ENCODE data around the gene NRDE2. TPM values are rescaled to one million over a fixed set of nuclear protein-coding genes. Genes with fewer than 3 reads are reported as not detected.
A peak's percentile ranks its signal among the peaks of the same experiment; 100 is the strongest.

NRDE2 gene
- total RNA-seq, 4 donors from 2014 or later, result 7.8 to 28.0 (median 11.2) TPM

DNA sequence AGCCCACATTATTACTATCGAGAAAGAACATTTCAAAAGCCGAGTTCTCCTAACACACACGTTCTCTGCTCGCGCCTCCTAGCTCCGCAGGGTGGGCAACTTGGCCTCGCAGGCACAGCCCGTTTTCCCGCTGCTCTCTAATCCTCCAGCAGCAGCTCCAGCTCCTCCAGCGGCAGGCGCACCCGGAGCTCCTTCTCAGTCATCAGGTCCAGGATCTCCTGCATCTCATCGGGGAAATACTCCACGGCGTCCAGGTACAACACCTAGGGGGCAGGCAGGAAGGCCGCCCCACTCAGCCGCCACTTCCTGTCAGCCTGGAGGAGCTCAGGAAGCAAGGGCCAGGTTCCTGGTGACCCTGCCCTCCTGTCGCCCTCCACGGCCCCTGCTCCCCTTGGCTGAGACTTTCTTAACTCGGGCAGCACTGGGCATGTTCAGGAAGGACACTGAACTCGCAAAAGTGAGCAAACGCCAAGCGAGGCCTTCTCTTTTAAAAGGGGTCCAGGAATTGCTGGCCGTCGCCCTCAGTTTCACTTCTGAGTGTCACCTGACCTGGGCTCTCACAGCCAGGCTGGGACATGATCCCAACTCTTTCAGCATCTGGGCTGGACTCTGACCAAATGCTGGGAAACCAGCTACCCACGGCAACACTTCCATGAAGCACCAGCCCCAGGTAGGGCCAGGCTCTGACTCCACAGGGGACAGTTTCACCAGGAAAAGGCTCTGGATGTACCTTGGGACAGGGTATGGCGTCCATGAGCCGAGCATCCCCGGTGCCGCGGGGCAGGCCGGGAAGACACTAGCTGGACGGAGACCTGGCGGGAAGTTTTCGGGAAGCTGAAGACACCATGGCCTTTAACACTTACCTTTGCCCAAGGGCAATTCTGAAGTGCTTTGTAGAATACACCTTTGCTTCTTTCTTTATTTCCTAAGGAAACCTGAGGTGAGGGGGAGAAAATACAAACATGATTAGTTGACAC is 53.3 kb downstream of the NRDE2 start:
- no peak overlapping the region for H3K27ac ChIP-seq
- peaks cover 0 to 16% (median 6%) of the 10 kb centered on the region in 3 donors for H3K4me1 ChIP-seq
- no peak for TF ChIP-seq EP300 (IDR thresholded peaks at IDR 0.05)
- no peak for TF ChIP-seq POLR2AphosphoS5 (IDR thresholded peaks at IDR 0.05)
- TF ChIP-seq POLR2A (IDR thresholded peaks at IDR 0.05), result no peak
- TF ChIP-seq, protein P1, sequence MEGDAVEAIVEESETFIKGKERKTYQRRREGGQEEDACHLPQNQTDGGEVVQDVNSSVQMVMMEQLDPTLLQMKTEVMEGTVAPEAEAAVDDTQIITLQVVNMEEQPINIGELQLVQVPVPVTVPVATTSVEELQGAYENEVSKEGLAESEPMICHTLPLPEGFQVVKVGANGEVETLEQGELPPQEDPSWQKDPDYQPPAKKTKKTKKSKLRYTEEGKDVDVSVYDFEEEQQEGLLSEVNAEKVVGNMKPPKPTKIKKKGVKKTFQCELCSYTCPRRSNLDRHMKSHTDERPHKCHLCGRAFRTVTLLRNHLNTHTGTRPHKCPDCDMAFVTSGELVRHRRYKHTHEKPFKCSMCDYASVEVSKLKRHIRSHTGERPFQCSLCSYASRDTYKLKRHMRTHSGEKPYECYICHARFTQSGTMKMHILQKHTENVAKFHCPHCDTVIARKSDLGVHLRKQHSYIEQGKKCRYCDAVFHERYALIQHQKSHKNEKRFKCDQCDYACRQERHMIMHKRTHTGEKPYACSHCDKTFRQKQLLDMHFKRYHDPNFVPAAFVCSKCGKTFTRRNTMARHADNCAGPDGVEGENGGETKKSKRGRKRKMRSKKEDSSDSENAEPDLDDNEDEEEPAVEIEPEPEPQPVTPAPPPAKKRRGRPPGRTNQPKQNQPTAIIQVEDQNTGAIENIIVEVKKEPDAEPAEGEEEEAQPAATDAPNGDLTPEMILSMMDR (IDR thresholded peaks at IDR 0.05), result no peak
- ATAC-seq, result no peak
- H3K9me3 ChIP-seq, result no peaks in the 10 kb centered on the region
- 88 to 94% methylated on average over 14 to 15 of the region's 35 CpGs for WGBS, 2 donors (ENCODE audit: low coverage in 1 of 2)
- H3K4me3 ChIP-seq, result no peak overlapping the region
- no peaks in the 10 kb centered on the region for H3K27me3 ChIP-seq
- peaks cover 0 to 96% of the 10 kb centered on the region in 2 donors for H3K36me3 ChIP-seq

DNA sequence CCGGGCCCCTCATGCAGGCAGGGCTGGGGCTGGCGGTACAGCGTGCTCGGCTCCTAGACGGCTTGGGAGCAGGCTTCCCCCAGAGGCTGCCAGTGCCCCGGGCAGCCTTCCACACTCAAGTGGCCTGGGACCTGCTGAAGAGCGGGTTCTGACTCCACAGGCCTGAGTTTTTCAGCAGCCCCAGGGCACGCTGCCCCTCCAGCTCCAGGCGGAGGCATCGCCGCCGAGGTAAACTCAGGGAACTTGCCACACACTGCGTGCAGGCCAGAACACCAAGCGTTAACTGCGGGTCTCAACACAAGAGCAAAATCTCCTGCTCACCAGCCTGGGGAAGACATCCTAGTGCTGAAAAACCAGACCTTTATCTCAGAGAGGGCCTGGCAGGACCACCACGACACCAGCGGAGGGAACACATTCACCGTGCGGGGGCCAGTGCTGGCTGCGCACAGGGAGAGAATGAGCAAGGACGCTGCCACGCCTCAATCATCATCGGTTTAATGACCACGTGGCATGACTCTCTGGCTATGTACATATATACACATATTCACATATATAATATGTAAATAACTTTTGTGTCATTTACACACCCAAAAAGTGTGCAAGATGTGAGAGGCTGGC is 54.1 kb downstream of the NRDE2 start:
- WGBS, 2 donors (ENCODE audit: low coverage in 1 of 2), result 81 to 87% methylated on average over 5 to 11 of the region's 24 CpGs
- H3K27ac ChIP-seq, result no peak overlapping the region
- peaks cover 0 to 24% (median 6%) of the 10 kb centered on the region in 3 donors for H3K4me1 ChIP-seq
- peaks cover 0 to 96% of the 10 kb centered on the region in 2 donors for H3K36me3 ChIP-seq
- H3K27me3 ChIP-seq, result no peaks in the 10 kb centered on the region
- no peak for ATAC-seq
- H3K4me3 ChIP-seq, result no peak overlapping the region
- TF ChIP-seq EP300 (IDR thresholded peaks at IDR 0.05), result no peak
- no peak for TF ChIP-seq POLR2AphosphoS5 (IDR thresholded peaks at IDR 0.05)
- no peaks in the 10 kb centered on the region for H3K9me3 ChIP-seq

DNA sequence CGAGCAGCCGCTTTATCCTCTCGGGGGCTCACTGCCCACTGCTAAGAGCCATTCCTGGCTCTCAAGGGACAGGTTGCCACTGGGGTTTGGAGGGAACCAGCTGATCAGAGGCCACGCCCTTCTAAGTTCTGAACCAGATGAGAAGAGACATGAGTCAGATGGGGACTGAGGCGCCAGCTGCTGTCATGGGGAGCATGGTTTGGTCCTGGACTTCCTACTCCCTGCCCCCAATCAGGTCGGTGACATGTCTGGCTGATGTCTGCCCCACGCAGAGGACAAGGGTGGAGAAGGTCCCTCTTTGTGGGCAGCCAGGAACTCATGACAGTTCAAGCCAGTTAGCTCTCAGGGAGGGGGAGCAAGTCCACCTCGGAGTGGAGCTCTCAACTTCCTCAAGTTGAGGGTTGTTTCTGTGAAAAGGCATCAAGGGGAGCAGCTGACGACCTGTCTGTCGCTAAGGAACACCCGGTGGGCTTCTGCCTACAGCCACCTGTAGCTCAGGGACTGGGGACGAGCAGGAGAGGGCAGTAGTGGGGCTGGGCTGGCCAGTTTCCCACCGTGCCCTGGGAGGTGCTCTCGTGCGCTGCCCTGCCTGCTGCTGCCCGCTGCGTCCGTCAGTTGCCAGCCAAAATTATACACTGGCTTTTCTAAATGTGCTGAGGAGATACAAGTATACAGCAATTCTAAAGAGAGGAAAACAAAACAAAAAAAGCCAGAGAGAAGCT is 54.9 kb downstream of the NRDE2 start:
- peaks cover 0 to 95% of the 10 kb centered on the region in 2 donors for H3K36me3 ChIP-seq
- no peak overlapping the region for H3K27ac ChIP-seq
- no peak overlapping the region for H3K4me3 ChIP-seq
- 67 to 84% methylated on average over 3 to 7 of the region's 18 CpGs for whole genome bisulfite sequencing, 2 donors (ENCODE audit: low coverage in 1 of 2)
- peaks cover 0 to 25% (median 6%) of the 10 kb centered on the region in 3 donors for H3K4me1 ChIP-seq
- H3K27me3 ChIP-seq, result no peaks in the 10 kb centered on the region
- no peak for ATAC-seq
- H3K9me3 ChIP-seq, result no peaks in the 10 kb centered on the region
- TF ChIP-seq EP300 (IDR thresholded peaks at IDR 0.05), result no peak

DNA sequence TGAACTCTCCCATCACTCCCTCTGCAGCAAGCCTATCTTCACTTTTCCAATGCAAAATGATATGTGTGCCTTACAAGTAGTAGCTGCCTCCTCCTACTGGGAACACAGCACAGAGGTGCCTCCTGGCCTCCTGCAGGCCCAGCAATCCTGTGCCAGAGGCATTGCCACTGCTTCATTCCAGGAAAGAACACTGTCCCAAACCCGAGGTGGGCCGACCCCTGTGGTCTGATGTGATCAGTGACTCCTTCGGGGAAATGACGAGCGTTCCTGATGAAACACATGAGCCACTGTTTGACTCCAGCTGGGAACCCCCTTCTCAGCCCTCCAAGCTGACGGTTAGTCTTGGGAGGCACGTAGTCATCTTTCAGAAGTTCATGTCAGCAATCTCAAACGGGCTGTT is 55.9 kb downstream of the NRDE2 start:
- Histone ChIP-seq H3K27ac (peak overlapping the region in 2 of 4 donors; percentile 5 to 31), H3K4me3 (no peak overlapping the region), H3K4me1 (peaks cover 0 to 25% (median 6%) of the 10 kb centered on the region in 3 donors), H3K27me3 (no peaks in the 10 kb centered on the region), H3K36me3 (peaks cover 0 to 95% of the 10 kb centered on the region in 2 donors), H3K9me3 (no peaks in the 10 kb centered on the region)
- 79% methylated on average over 5 of the region's 8 CpGs; no CpG with 5 or more reads in 1 of the 2 donors for WGBS, 2 donors (ENCODE audit: low coverage in 1 of 2)
- ATAC-seq, result no peak
- no peak for TF ChIP-seq EP300 (IDR thresholded peaks at IDR 0.05)
- TF ChIP-seq POLR2A (IDR thresholded peaks at IDR 0.05), result no peak
- TF ChIP-seq, protein P1 (IDR thresholded peaks at IDR 0.05), result no peak
- TF ChIP-seq POLR2AphosphoS5 (IDR thresholded peaks at IDR 0.05), result no peak

DNA sequence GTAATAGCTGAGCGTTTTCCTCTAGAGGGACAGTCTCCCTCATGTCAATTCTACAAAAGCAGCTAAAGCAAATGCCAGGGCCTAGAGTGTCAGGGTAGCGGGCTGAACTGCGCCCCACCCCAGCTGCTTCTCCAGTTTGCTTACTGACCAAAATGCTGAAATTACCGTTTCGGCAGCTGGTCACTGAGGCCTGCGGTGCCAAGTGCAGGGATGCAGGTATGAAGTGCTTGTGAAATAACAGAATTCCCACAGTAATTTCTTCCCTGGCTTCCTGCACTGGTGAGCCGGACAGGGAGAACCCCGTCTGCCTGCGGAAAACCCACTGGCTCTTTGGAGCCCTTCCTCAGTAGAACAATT is 56.3 kb downstream of the NRDE2 start:
- Histone ChIP-seq H3K9me3 (no peaks in the 10 kb centered on the region), H3K4me1 (peaks cover 0 to 25% (median 6%) of the 10 kb centered on the region in 3 donors), H3K27me3 (no peaks in the 10 kb centered on the region), H3K27ac (peak overlapping the region in 2 of 4 donors; percentile 5 to 31), H3K36me3 (peaks cover 1 to 95% of the 10 kb centered on the region in 2 donors), H3K4me3 (no peak overlapping the region)
- WGBS, 2 donors (ENCODE audit: low coverage in 1 of 2), result 60 to 74% methylated on average over 1 to 5 of the region's 9 CpGs
- TF ChIP-seq, protein P1 (IDR thresholded peaks at IDR 0.05), result no peak
- TF ChIP-seq POLR2AphosphoS5 (IDR thresholded peaks at IDR 0.05), result no peak
- no peak for TF ChIP-seq EP300 (IDR thresholded peaks at IDR 0.05)
- no peak for TF ChIP-seq POLR2A (IDR thresholded peaks at IDR 0.05)
- no peak for ATAC-seq

Data from gastroesophageal sphincter (tissue), 4 donors.